Panc1 (cell line): ENCODE data around the gene RAD21L1. TPM values are rescaled to one million over a fixed set of nuclear protein-coding genes. Genes with fewer than 3 reads are reported as not detected.

Experiments used
- ATAC-seq: fragments of 200-7000 bp; cut with Tn5 transposase; 2 replicates; pipeline ENCODE4 v1.9.1; 2020; ENCODE audit warnings: mild to moderate bottlenecking, moderate library complexity
- BruUV-seq: library from RNA; stranded (reverse); fragments of 400-500 nt; replicated peaks from 2 replicates; lab custom pipeline; 2021; lab: Mats Ljungman, UMichigan
- CTCF ChIA-PET: fragments of 300-600 bp; sonication (Branson Sonifier 250); formaldehyde crosslinking; loops from one replicate; lab custom pipeline; 2022; ENCODE audit warnings: antibody characterized with exemption; lab: Charles Lee
- POLR2A ChIA-PET: fragments of 300-600 bp; sonication (Branson Sonifier 250); formaldehyde crosslinking; loops from one replicate; lab custom pipeline; 2022; ENCODE audit warnings: antibody characterized with exemption; lab: Charles Lee
- DNase-seq: peaks from one replicate; pipeline ENCODE4 v3.0.0-alpha.2; 2010; ENCODE audit warnings: low read depth, low spot score
- H3K27ac ChIP-seq: 2 replicates; pipeline ENCODE4 v1.5.1; 2011; ENCODE audit warnings: mild to moderate bottlenecking, low read length, inconsistent platforms
- H3K27me3 ChIP-seq: fragments of 200-500 bp; sonication (Bioruptor generic); 2 replicates; pipeline ENCODE4 v1.6.0; 2014; ENCODE audit warnings: low read length, inconsistent platforms; ENCODE audit not compliant: control insufficient read depth, insufficient read depth
- H3K36me3 ChIP-seq: fragments of 200-500 bp; sonication (Bioruptor generic); 2 replicates; pipeline ENCODE4 v1.5.1; 2014; ENCODE audit warnings: inconsistent platforms, mild to moderate bottlenecking, low read length, moderate library complexity; ENCODE audit not compliant: control insufficient read depth, insufficient read depth
- H3K4me1 ChIP-seq: 2 replicates; pipeline ENCODE4 v1.5.1; 2011; ENCODE audit warnings: inconsistent platforms, mild to moderate bottlenecking, low read length, moderate library complexity; ENCODE audit not compliant: control insufficient read depth, insufficient read depth
- H3K4me3 ChIP-seq, 2 experiments: 2 replicates each; pipeline ENCODE4 v1.5.1; 2011 to 2012; ENCODE audit warnings: low read depth in 2 of 2, low read length in 2 of 2, mild to moderate bottlenecking in 2 of 2, inconsistent platforms in 1 of 2, moderate library complexity in 1 of 2
- H3K9me3 ChIP-seq: fragments of 200-500 bp; sonication (Bioruptor generic); 2 replicates; pipeline ENCODE4 v1.5.1; 2014; ENCODE audit warnings: low read depth, mild to moderate bottlenecking, inconsistent platforms, low read length, moderate library complexity; ENCODE audit not compliant: control insufficient read depth, insufficient read depth
- CTCF ChIP-seq: fragments of 450-650 bp; IDR thresholded peaks from 2 replicates; pipeline ENCODE4 v1.5.1; 2017; ENCODE audit warnings: mild to moderate bottlenecking
- POLR2AphosphoS5 ChIP-seq: IDR thresholded peaks from 2 replicates; pipeline ENCODE4 v1.6.1; 2012; ENCODE audit warnings: mild to moderate bottlenecking, low read depth, low read length, moderate library complexity
- REST ChIP-seq, 2 experiments: IDR thresholded peaks; 2 replicates each; pipeline ENCODE4 v1.6.1; 2011 to 2012; ENCODE audit warnings: low read depth in 2 of 2, control low read depth in 1 of 2, low read length in 1 of 2, mild to moderate bottlenecking in 1 of 2, moderate library complexity in 1 of 2; ENCODE audit not compliant: insufficient read depth in 1 of 2
- SIN3A ChIP-seq: IDR thresholded peaks from 2 replicates; pipeline ENCODE4 v1.6.1; 2012; ENCODE audit warnings: low read depth, mild to moderate bottlenecking, low read length, moderate library complexity, borderline replicate concordance; ENCODE audit not compliant: insufficient read depth
- TCF7L2 ChIP-seq: IDR thresholded peaks from 2 replicates; pipeline ENCODE4 v1.6.1; 2011; ENCODE audit warnings: mild to moderate bottlenecking, low read depth, low read length, inconsistent platforms
- in situ Hi-C: cut with HindIII; loops from 2 replicates; pipeline ENCODE4 v1.10.0; 2016; ENCODE audit warnings: low sequenced_read_pairs, low pct_unique_long_range_greater_than_20kb
- intact Hi-C: fragments of 100-400 bp; cut with micrococcal nuclease; formaldehyde crosslinking; loops from one replicate; pipeline ENCODE4 v1.10.0; 2022; ENCODE audit not compliant: unreplicated experiment
- total RNA-seq: library from RNA; stranded (reverse); gene quantifications from one replicate; pipeline ENCODE4 v1.2.1, GENCODE V29; 2021; ENCODE audit not compliant: unreplicated experiment

Gene RAD21L1
- total RNA-seq, 1 experiment from 2014 or later, result 1.0 TPM

GRCh38 chr20:1278993-1279392, 53.1 kb downstream of the RAD21L1 start:
- POLR2A ChIA-PET, result no interaction called here
- H3K4me1 ChIP-seq, result no peaks in the 10 kb centered on the region
- no TSS peak for BruUV-seq
- H3K27ac ChIP-seq, result no peak overlapping the region
- ATAC-seq (no peak), DNase-seq (no peak)
- CTCF ChIA-PET, result no interaction called here
- TF ChIP-seq POLR2AphosphoS5, result no peak
- TF ChIP-seq REST (IDR thresholded peaks at IDR 0.05; ENCODE audit: insufficient read depth in 1 of 2, low read depth in 2 of 2, low read length in 1 of 2), result no peak
- TF ChIP-seq SIN3A, result no peak
- TF ChIP-seq TCF7L2, result no peak
- no peak for TF ChIP-seq CTCF
- no peaks in the 10 kb centered on the region for H3K27me3 ChIP-seq
- H3K4me3 ChIP-seq, result no peak overlapping the region
- H3K36me3 ChIP-seq, result no peaks in the 10 kb centered on the region
- in situ Hi-C loops, result no loop called here
- no peaks in the 10 kb centered on the region for H3K9me3 ChIP-seq
- intact Hi-C loops, result no loop called here

- no peak overlapping the region for H3K27ac ChIP-seq
- DNase-seq (no peak), ATAC-seq (no peak)
- ChIA-PET CTCF (no interaction called here), POLR2A (no interaction called here)
- H3K27me3 ChIP-seq, result no peaks in the 10 kb centered on the region
- in situ Hi-C loops (no loop called here), intact Hi-C loops (no loop called here)
- H3K36me3 ChIP-seq, result no peaks in the 10 kb centered on the region
- BruUV-seq, result no TSS peak
- TF ChIP-seq POLR2AphosphoS5, result no peak
- no peak for TF ChIP-seq TCF7L2
- no peak for TF ChIP-seq REST (IDR thresholded peaks at IDR 0.05; ENCODE audit: insufficient read depth in 1 of 2, low read depth in 2 of 2, low read length in 1 of 2)
- no peak for TF ChIP-seq CTCF
- no peak for TF ChIP-seq SIN3A
- H3K4me3 ChIP-seq, result no peak overlapping the region
- no peaks in the 10 kb centered on the region for H3K9me3 ChIP-seq
- no peaks in the 10 kb centered on the region for H3K4me1 ChIP-seq
These were observed 54.6 kb downstream of the RAD21L1 start for GRCh38 chr20:1280195-1281102.
